ENCODE results near the gene CLDN16.

DNA sequence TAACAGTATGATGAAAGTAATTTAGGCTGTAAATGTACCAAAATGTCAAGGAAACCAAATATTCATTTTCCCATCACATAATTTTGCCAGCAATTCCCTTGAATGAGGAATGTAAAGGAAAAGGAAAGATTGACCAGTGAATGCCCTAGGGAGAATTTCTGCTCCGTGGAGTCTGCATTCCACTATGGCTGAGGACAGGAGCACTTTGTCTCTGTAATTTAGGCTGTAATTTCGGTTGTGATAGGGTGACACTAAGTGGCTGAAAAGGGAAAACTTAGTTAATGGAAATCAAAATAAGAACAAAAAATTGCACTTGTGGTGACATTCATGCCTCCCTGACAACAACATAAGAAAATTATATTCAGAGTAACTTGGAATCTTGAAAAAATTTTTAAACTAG, 70.1 kb downstream of the CLDN16 start:
- no peak for TF ChIP-seq EZH2 (IDR thresholded peaks at IDR 0.05; ENCODE audit: borderline replicate concordance)
- TF ChIP-seq, protein P1, sequence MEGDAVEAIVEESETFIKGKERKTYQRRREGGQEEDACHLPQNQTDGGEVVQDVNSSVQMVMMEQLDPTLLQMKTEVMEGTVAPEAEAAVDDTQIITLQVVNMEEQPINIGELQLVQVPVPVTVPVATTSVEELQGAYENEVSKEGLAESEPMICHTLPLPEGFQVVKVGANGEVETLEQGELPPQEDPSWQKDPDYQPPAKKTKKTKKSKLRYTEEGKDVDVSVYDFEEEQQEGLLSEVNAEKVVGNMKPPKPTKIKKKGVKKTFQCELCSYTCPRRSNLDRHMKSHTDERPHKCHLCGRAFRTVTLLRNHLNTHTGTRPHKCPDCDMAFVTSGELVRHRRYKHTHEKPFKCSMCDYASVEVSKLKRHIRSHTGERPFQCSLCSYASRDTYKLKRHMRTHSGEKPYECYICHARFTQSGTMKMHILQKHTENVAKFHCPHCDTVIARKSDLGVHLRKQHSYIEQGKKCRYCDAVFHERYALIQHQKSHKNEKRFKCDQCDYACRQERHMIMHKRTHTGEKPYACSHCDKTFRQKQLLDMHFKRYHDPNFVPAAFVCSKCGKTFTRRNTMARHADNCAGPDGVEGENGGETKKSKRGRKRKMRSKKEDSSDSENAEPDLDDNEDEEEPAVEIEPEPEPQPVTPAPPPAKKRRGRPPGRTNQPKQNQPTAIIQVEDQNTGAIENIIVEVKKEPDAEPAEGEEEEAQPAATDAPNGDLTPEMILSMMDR (IDR thresholded peaks at IDR 0.05; ENCODE audit: poor library complexity): peak; percentile 11

All from hepatocyte (in vitro differentiated cells).